Globus pallidus (tissue), 1 donor: Measurements from ENCODE around the gene CIC.
"Not testable (repeated sequence)": the region's sequence is repeated elsewhere in the genome, so short reads cannot be mapped to it uniquely, and the experiment has no call there.

Experiments used
- DNase-seq: peaks from one replicate; pipeline ENCODE4 v3.0.0-alpha.2; 2015; ENCODE audit warnings: low spot score

Gene CIC

DNA sequence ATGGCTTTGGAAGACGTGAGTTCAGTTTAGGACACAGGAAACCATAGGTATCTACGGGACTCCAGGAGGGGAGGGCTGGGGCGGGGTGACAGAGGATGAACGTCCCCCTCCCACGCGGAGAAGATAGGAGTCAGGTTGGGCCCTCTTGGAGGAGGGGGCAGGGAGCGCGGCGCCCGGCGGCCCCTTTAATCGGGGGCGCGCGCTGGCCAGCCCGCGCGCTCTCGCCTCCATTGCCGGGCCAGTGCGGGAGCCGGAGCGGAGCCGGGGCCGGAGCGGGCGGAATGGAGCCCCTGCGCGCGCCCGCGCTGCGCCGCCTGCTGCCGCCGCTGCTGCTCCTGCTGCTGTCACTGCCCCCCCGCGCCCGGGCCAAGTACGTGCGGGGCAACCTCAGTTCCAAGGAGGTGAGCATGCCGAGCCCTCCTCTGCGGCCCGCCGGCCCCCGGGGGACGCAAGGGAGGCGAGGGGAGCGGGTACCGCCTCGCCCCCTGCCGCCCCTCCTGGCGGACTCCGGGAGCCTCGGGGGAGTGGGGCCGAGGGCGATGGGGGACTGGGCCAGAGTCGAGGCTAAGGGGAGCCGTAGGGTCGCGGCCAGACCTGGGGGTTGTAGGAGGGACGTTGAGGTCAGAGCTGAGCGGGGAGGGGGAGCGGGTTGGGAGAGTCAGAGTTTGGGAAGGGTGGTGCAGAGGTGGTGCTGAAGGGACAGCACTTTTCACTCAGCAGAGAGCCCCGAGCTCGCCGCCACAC lies 44.2 kb downstream of the CIC start, which contains the start of gene TMEM145:
Gene TMEM145, plus strand, starts transcription at position 214 of the 744 bp plus-strand sequence. Its CDS starts 68 bp downstream, at position 282.
- DNase-seq = peak; percentile 56

DNA sequence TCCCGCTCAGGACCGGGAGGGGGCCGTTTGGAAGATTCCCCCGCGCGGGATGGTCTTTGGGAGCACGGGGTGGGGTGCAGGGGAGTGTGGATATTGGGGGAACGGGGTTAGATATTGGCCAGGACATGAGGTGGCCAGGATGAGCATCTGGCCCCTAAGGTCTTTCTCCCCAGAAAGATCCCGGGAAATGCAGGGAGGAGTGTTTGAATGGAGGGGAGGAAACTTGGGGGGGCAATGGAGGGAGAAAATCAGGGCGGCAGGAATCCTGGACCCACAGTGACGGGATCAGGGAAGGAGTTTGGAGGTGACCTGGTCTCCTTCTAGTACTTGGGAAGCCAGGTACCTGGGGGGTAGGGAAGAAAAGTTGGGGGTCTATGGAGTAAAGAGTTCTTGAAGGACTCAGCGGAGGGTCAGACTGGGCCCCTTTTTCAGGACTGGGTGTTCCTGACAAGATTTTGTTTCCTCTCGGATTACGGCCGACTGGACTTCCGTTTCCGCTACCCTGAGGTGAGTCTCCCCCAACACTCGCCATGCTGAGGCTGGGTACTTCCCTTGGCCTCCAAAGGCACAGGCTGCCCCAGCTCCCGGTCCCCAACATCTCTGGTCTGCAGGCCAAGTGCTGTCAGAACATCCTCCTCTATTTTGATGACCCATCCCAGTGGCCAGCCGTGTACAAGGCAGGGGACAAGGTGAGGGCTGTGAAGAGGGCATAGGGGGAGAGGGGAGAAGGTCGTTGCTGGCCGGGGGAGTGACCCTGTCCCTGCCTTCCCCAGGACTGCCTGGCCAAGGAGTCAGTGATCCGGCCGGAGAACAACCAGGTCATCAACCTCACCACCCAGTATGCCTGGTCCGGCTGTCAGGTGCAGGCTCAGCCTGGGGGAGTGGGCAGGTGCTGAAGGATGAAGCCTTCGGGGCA lies 45.0 kb downstream of the CIC start:
- no peak for DNase-seq

- no peak for DNase-seq
Observed at GRCh38 chr19:42315024-42315423, 46.0 kb downstream of the CIC start.

DNA sequence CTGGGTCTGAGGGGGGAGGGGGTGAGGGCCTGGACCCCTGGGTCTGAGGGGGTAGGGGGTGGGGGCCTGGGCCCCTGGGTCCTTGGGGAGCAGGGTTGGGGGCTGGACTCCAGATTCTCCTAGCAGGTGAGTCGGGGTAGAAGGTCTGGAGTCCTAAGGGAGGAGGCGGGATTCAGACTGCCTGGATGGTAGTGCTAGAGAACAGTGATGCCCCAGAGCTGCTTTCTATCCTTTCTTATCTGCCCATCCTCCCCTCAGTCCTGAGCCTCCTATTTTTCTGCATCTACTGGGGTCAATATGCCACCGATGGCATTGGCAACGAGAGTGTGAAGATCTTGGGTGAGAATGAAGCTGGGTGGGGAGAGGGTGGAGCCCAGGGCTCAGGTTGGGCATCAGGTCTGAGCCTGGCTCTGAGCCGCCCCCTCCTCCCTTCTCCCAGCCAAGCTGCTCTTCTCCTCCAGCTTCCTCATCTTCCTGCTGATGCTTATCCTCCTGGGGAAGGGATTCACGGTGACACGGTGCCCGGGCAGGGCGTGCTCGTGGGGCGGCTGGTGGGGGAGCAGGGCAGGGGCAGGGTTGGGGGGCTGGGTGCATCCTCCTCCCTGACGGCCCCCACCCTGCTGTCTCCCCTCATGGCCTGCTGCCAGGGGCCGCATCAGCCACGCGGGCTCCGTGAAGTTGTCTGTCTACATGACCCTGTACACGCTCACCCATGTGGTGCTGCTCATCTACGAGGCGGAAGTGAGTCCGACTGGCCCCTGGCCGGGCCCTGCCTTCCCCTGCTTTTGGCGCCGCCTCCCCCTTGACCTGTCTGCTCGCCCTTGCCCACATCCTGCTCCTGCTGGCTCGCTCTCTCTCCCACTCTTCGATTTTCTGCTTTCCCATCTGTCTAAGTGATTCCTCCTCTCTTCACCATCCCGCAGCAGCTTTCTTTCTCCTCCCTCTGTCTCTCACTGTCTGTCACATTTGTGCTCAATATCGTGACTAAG lies 47.5 kb downstream of the CIC start:
- DNase-seq = no peak

DNA sequence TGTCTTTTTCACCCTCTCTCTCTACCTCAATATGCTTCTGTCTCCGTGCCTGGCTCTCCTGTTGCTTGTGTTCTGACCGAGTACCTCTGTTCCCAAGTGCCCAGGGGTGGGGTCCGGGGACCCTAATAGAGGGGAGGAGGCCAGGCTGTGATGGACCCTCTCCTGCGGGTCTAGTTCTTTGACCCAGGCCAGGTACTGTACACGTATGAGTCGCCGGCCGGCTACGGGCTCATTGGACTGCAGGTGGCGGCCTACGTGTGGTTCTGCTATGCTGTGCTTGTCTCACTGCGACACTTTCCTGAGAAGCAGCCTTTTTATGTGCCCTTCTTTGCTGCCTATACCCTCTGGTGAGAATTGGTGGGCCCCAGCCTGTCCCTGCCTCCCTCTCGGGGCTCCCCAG lies 48.5 kb downstream of the CIC start:
- no peak for DNase-seq

- DNase-seq = no peak
Observed at GRCh38 chr19:42322305-42322704, 53.3 kb downstream of the CIC start.

- no peak for DNase-seq
Observed at GRCh38 chr19:42323473-42323851, 54.4 kb downstream of the CIC start.

DNA sequence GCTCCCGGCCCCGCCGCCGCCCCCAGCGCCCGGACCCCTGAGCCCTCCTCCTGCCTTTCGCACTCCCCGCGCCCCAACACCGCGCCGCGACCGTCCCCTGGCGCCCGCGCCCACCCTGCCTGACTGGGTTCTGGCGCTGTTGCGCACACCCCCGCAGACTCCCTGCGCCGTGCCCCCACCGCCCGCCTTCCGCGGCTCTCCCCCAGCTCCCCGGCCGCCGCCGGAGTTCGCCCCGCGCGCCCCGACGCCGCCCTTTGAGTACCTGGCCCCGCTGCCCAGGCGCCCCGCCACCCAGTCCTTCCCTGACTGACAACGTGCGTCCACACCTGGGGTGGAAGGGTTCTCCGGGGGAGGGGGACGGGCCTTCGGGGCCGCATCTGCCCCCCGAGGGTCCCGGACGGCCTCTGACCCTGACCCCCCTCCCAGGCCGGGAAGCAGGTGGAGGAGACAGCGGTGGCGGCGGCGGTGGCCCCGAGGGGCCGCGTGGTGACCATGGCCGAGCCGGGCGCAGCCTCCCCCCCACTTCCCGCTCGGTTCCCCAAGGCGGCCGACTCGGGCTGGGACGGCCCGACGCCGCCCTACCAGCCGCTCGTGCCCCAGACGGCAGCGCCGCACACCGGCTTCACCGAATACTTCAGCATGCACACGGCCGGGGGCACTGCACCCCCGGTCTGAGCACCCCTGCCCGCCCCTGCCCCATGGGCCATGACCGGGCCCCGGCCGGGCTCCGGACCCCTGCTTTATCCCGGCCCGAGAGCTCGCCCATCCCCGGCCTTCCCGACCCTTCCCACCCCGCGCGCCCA lies 55.0 kb downstream of the CIC start:
- no peak for DNase-seq

DNA sequence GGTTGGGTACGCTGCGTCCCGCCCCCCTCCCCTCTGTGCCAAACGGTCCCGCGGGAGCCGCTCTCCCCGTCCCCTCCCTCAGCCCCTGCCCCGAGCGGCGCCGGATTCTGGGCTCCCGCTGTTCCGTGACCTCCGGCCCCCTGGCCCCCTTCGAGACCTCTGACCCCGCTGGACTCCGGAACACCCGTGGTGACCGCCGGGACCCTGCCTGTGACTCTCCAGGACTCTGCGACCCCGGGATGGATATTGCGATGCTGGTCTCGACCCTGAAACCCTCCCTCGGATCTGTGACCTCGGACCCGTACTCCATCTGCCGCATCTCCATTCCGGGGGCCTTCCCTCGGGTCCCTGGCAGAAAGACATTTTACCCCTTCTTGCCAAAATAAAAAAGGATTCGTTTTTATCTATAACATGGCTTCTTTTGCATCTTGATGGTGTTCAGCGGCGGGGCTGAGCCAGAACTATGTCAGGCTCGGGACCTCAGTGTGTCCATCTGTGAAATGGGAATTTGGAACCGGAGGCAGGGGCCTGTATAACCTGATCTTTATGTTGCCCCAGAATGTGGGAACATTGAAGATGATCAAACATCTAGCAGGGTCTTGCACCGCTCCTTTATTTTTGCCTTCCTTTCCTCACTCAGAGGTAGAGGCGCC lies 55.7 kb downstream of the CIC start:
- no peak for DNase-seq

DNA sequence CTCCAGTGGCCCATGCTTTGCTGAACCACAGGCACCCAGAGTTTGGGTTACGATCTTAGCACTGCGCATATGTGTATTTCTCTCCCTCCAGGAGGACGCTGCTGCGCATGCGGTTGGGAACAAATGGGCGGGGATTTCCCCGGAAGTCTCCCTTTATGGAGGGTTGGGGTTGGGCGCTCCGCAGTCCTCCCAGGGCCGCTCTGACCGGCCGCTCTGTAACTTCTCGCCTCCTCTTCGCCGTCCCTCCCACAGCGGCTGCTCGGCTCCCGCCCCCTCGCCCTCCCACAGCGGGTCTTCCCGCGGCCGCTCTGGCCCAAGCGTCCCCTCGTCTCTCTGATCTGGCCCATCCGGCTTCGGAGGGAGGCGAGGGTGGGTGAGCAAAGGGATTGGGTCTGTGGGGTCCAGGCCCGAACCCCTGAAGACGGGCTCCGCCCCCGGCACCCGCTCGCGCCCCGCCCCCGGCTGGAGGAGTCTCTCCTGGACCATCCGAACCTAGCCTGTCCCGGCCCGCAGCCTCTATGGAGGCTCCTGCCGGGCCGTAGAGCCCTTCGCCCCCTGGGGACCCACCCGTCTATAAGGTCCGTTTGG lies 56.4 kb downstream of the CIC start, which contains the start of gene MEGF8:
Gene MEGF8, plus strand, starts transcription at position 328 of the 588 bp plus-strand sequence. CDS start 609 bp downstream, outside the sequence.
- peak; percentile 99 for DNase-seq

DNA sequence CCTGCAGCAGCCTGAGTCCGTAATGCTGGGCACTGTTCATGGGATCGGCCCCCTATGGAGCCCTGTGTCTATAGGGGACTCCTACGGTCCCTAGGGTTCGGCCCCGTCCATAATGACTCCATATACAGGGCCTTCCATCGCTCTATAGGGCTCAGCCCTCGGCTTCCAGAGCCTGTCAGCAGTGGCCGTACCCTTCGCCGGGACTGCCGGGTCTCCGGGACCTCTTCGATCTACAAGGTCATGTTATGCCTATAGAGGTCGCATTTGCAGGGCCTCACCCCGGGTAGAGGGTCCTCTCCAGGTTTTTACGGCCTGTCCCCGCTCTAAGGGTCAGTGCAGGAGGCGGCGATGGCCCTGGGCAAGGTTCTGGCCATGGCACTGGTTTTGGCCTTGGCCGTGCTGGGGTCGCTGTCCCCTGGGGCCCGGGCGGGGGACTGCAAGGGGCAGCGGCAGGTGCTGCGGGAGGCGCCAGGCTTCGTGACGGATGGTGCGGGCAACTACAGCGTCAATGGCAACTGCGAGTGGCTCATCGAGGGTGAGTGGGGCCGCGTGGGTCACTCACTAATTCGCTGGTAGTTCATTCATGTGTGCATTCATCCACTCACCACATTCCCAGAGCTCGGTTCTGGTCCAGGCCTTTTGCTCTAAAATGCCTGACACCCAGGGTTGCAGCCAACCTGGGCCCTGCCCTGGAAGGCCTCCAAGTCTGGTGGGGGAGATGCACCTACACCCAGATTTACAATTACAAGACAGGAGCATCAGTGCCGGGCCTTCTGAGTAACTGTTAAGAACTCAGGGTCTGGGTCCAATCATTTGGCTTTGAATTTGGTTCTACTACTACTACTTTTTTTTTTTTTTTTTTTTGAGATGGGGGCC lies 57.1 kb downstream of the CIC start:
- no peak for DNase-seq

- no peak for DNase-seq
Observed at GRCh38 chr19:42326969-42327368, 57.9 kb downstream of the CIC start.

GRCh38 chr19:42327381-42327780 lies 58.3 kb downstream of the CIC start:
- DNase-seq = no peak

- no peak for DNase-seq
Observed at GRCh38 chr19:42328106-42328505, 59.1 kb downstream of the CIC start.

DNA sequence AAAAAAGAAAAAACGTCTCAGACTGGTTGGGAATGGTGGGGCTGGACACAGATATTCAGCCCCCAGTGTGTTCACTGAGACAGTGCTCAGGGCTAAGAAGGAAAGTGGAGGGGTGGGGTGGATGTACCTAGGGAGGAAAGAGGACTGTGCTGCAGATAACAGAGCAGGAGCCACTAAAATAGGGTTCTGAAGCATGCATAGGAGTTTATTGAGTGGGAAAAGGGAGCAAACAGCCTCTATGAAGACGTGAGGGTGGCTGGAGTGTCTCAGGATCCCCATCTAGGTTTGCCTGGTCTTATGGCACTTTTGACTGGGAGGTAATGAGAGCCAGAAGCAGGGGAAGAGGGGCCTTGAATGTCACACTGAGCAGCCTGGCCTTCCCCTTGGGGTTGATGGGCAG lies 59.8 kb downstream of the CIC start:
- DNase-seq = no peak

DNA sequence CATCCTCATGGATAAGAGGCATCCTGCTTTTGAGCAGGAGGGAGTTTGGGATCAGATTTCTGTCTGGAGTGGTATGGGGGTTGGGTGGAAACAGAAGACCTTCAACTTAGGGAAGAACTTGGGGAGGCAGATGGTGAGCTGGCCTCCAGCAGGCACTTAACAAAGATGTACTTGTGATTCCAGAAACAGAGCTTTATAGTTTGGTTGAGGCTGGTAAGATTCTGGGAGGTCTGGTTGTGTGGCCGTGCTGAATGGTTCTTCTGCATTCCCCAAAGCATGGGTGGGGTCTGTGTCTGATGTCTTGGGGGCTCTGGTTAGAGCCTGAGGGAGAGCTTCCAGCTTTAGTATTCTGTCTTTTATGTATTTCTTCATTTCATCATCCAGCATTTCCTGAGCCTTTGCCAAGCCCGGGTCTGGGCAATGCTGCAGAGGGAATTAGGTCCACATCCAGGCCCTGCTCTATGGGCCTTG lies 61.2 kb downstream of the CIC start:
- no peak for DNase-seq

DNA sequence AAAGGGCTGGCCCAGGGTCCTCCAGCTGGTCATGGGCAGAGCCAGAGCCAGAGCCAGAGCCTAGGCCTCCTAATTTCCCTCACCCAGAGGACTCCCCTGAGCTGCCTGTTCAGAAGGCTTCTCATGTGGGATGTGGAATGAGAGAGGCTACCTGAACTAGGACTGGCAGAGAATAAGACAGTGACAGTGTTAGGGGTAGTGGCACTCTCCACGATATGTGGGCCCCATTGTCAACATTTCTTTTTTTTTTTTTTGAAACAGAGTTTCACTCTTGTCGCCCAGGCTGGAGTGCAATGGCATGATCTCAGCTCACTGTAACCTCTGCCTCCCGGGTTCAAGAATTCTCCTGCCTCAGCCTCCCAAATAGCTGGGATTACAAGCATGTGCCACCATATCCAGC lies 62.3 kb downstream of the CIC start:
- DNase-seq = not testable (repeated sequence)

GRCh38 chr19:42332059-42332458 lies 63.0 kb downstream of the CIC start:
- DNase-seq = no peak

- DNase-seq = no peak
Observed at GRCh38 chr19:42333018-42333417, 64.0 kb downstream of the CIC start.
